HG02763 (cell line): Measurements from ENCODE around the gene CD244.

ENCODE experiments used
- ATAC-seq: cut with Tn5 transposase; IDR thresholded peaks from one replicate; pipeline ENCODE4 v1.9.1; 2021; ENCODE audit warnings: mild to moderate bottlenecking, moderate library complexity; ENCODE audit not compliant: unreplicated experiment

Gene CD244

GRCh38 chr1:160814856-160815255 is 47.8 kb downstream of the CD244 start:
- ATAC-seq: no peak

GRCh38 chr1:160814316-160814715 is 48.4 kb downstream of the CD244 start:
- no peak for ATAC-seq

- no peak for ATAC-seq
Observed at GRCh38 chr1:160813215-160813614, 49.5 kb downstream of the CD244 start.

GRCh38 chr1:160811147-160811546 is 51.5 kb downstream of the CD244 start:
- no peak for ATAC-seq

GRCh38 chr1:160810486-160810885 is 52.2 kb downstream of the CD244 start:
- no peak for ATAC-seq

GRCh38 chr1:160808289-160808688 is 54.4 kb downstream of the CD244 start:
- ATAC-seq: no peak

- no peak for ATAC-seq
Observed at GRCh38 chr1:160807738-160808137, 54.9 kb downstream of the CD244 start.

- ATAC-seq: no peak
Observed at GRCh38 chr1:160807247-160807646, 55.4 kb downstream of the CD244 start.

- ATAC-seq: no peak
Observed at GRCh38 chr1:160806784-160807183, 55.9 kb downstream of the CD244 start.

- no peak for ATAC-seq
Observed at GRCh38 chr1:160806109-160806665, 56.5 kb downstream of the CD244 start.

GRCh38 chr1:160801836-160802580 is 60.7 kb downstream of the CD244 start:
- ATAC-seq: no peak

GRCh38 chr1:160800645-160801408 is 61.9 kb downstream of the CD244 start:
- no peak for ATAC-seq

GRCh38 chr1:160800142-160800541 is 62.5 kb downstream of the CD244 start:
- ATAC-seq: no peak

- ATAC-seq: no peak
Observed at GRCh38 chr1:160799641-160800040, 63.0 kb downstream of the CD244 start.

GRCh38 chr1:160798439-160798838 is 64.2 kb downstream of the CD244 start:
- ATAC-seq: no peak

- ATAC-seq: no peak
Observed at GRCh38 chr1:160797861-160798273, 64.8 kb downstream of the CD244 start.

GRCh38 chr1:160797271-160797709 is 65.4 kb downstream of the CD244 start:
- ATAC-seq: no peak

GRCh38 chr1:160795951-160796383 is 66.7 kb downstream of the CD244 start, which contains the start of gene LY9:
LY9 (plus strand) TSS chr1:160796174; CDS start chr1:160796188, 14 bp downstream.
- ATAC-seq: peak; percentile 82

GRCh38 chr1:160794376-160794775 is 68.3 kb downstream of the CD244 start:
- ATAC-seq: no peak

GRCh38 chr1:160789702-160790611 is 72.7 kb downstream of the CD244 start:
- peak; percentile 80 for ATAC-seq
